ENCODE measurements around the gene PCK1. TPM values are rescaled to one million over a fixed set of nuclear protein-coding genes. Genes with fewer than 3 reads are reported as not detected.

Gene PCK1
- total and polyA plus RNA-seq, 2 of the 13 experiments (the other 11 are each of a cell fraction or from before 2014, with no cell fraction given): 6.5 to 12.6 TPM

DNA sequence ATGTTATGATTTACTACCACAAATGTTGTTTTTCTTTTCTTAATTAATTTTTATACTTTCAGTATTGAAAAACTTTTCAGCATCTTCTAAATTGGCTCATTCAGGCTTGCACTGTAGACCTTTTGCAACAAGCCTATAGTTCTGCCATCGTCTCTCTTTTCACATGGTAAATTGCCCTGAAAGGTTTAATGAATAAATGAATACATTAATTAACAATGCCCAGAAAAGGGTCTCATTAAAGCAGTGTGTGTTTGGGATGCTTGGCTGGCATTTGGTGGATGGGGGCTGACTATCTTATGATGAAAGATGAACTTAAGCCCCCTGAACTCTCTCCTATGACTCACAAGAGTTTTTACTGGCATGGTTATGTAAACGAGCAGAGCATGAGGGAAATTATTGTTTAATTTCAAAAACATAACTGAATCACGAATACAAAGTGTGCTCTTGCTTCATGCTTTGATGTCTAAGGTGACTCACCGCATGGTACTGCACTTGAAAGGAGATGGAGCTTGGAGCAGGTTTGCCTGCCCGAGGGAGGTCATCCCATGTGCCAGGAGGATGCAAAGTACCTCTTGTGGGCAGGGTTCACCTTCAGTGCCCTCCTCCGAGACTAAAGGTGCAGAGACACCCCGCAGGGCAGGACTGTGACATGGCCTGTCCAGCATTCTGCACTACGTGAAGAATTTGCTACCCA is 13.8 kb upstream of the PCK1 start (continued):
- TF ChIP-seq, protein P1, sequence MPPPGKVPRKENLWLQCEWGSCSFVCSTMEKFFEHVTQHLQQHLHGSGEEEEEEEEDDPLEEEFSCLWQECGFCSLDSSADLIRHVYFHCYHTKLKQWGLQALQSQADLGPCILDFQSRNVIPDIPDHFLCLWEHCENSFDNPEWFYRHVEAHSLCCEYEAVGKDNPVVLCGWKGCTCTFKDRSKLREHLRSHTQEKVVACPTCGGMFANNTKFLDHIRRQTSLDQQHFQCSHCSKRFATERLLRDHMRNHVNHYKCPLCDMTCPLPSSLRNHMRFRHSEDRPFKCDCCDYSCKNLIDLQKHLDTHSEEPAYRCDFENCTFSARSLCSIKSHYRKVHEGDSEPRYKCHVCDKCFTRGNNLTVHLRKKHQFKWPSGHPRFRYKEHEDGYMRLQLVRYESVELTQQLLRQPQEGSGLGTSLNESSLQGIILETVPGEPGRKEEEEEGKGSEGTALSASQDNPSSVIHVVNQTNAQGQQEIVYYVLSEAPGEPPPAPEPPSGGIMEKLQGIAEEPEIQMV (CRISPR knock-in tag; IDR thresholded peaks at IDR 0.05; ENCODE audit: low read depth): no peak
- peak; percentile 51; the same call in 1 of the 2 replicates for TF ChIP-seq MYC (CRISPR knock-in tag; IDR thresholded peaks at IDR 0.05; ENCODE audit: borderline replicate concordance)
- TF ChIP-seq HHEX (CRISPR knock-in tag; IDR thresholded peaks at IDR 0.05): 0 out of 2 replicates have a peak, but pooled peaks have one; percentile 26
- peak; percentile 54; the same call in 1 of the 2 replicates for TF ChIP-seq NR2C2 (CRISPR knock-in tag; IDR thresholded peaks at IDR 0.05; ENCODE audit: borderline replicate concordance)
- TF ChIP-seq, protein P2, sequence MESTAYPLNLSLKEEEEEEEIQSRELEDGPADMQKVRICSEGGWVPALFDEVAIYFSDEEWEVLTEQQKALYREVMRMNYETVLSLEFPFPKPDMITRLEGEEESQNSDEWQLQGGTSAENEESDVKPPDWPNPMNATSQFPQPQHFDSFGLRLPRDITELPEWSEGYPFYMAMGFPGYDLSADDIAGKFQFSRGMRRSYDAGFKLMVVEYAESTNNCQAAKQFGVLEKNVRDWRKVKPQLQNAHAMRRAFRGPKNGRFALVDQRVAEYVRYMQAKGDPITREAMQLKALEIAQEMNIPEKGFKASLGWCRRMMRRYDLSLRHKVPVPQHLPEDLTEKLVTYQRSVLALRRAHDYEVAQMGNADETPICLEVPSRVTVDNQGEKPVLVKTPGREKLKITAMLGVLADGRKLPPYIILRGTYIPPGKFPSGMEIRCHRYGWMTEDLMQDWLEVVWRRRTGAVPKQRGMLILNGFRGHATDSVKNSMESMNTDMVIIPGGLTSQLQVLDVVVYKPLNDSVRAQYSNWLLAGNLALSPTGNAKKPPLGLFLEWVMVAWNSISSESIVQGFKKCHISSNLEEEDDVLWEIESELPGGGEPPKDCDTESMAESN (CRISPR knock-in tag; conservative IDR thresholded peaks at IDR 0.05): 0 out of 2 replicates have a peak, but pooled peaks have one; percentile 47
- TF ChIP-seq PPARG (CRISPR knock-in tag; conservative IDR thresholded peaks at IDR 0.05): 0 out of 2 replicates have a peak, but pooled peaks have one; percentile 13
- TF ChIP-seq, protein P3, sequence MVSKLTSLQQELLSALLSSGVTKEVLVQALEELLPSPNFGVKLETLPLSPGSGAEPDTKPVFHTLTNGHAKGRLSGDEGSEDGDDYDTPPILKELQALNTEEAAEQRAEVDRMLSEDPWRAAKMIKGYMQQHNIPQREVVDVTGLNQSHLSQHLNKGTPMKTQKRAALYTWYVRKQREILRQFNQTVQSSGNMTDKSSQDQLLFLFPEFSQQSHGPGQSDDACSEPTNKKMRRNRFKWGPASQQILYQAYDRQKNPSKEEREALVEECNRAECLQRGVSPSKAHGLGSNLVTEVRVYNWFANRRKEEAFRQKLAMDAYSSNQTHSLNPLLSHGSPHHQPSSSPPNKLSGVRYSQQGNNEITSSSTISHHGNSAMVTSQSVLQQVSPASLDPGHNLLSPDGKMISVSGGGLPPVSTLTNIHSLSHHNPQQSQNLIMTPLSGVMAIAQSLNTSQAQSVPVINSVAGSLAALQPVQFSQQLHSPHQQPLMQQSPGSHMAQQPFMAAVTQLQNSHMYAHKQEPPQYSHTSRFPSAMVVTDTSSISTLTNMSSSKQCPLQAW (CRISPR knock-in tag; IDR thresholded peaks at IDR 0.05): no peak
- TF ChIP-seq, protein P4, sequence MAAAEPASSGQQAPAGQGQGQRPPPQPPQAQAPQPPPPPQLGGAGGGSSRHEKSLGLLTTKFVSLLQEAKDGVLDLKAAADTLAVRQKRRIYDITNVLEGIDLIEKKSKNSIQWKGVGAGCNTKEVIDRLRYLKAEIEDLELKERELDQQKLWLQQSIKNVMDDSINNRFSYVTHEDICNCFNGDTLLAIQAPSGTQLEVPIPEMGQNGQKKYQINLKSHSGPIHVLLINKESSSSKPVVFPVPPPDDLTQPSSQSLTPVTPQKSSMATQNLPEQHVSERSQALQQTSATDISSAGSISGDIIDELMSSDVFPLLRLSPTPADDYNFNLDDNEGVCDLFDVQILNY (CRISPR knock-in tag; conservative IDR thresholded peaks at IDR 0.05): no peak
- TF ChIP-seq, protein P5, sequence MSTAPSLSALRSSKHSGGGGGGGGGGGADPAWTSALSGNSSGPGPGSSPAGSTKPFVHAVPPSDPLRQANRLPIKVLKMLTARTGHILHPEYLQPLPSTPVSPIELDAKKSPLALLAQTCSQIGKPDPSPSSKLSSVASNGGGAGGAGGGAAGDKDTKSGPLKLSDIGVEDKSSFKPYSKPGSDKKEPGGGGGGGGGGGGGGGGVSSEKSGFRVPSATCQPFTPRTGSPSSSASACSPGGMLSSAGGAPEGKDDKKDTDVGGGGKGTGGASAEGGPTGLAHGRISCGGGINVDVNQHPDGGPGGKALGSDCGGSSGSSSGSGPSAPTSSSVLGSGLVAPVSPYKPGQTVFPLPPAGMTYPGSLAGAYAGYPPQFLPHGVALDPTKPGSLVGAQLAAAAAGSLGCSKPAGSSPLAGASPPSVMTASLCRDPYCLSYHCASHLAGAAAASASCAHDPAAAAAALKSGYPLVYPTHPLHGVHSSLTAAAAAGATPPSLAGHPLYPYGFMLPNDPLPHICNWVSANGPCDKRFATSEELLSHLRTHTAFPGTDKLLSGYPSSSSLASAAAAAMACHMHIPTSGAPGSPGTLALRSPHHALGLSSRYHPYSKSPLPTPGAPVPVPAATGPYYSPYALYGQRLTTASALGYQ (CRISPR knock-in tag; IDR thresholded peaks at IDR 0.05): peak; percentile 54; the same call in 1 of the 2 replicates
- peak; percentile 82; the same call in 1 of the 2 replicates for TF ChIP-seq NFIC (IDR thresholded peaks at IDR 0.05; ENCODE audit: low read length)
- TF ChIP-seq, protein P6, sequence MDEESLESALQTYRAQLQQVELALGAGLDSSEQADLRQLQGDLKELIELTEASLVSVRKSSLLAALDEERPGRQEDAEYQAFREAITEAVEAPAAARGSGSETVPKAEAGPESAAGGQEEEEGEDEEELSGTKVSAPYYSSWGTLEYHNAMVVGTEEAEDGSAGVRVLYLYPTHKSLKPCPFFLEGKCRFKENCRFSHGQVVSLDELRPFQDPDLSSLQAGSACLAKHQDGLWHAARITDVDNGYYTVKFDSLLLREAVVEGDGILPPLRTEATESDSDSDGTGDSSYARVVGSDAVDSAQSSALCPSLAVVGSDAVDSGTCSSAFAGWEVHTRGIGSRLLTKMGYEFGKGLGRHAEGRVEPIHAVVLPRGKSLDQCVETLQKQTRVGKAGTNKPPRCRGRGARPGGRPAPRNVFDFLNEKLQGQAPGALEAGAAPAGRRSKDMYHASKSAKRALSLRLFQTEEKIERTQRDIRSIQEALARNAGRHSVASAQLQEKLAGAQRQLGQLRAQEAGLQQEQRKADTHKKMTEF (CRISPR knock-in tag; IDR thresholded peaks at IDR 0.05): peak; percentile 52; the same call in 1 of the 2 replicates
- TF ChIP-seq SMAD1 (CRISPR knock-in tag; IDR thresholded peaks at IDR 0.05; ENCODE audit: borderline replicate concordance, low read depth): no peak
- TF ChIP-seq BHLHE40 (IDR thresholded peaks at IDR 0.05; ENCODE audit: low read length): peak; percentile 87
- TF ChIP-seq PTBP1 (IDR thresholded peaks at IDR 0.05; ENCODE audit: low read depth, low read length, poor library complexity, severe bottlenecking): no peak
- TF ChIP-seq, protein P7, sequence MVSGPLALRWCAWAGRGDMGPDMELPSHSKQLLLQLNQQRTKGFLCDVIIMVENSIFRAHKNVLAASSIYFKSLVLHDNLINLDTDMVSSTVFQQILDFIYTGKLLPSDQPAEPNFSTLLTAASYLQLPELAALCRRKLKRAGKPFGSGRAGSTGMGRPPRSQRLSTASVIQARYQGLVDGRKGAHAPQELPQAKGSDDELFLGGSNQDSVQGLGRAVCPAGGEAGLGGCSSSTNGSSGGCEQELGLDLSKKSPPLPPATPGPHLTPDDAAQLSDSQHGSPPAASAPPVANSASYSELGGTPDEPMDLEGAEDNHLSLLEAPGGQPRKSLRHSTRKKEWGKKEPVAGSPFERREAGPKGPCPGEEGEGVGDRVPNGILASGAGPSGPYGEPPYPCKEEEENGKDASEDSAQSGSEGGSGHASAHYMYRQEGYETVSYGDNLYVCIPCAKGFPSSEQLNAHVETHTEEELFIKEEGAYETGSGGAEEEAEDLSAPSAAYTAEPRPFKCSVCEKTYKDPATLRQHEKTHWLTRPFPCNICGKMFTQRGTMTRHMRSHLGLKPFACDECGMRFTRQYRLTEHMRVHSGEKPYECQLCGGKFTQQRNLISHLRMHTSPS (CRISPR knock-in tag; IDR thresholded peaks at IDR 0.05; ENCODE audit: low read depth): peak; percentile 95; the same call in 1 of the 2 replicates
- TF ChIP-seq NCOA2 (CRISPR knock-in tag; IDR thresholded peaks at IDR 0.05): peak; percentile 85; the same call in 1 of the 2 replicates
- TF ChIP-seq DNMT3B (CRISPR knock-in tag; conservative IDR thresholded peaks at IDR 0.05): peak; percentile 94
